WI38 (cell line): ENCODE measurements around the gene SLC4A1AP.
A peak's percentile ranks its signal among the peaks of the same experiment; 100 is the strongest.

ENCODE experiments used
- H3K4me3 ChIP-seq: 2 replicates; pipeline ENCODE4 v1.5.1; 2011; ENCODE audit warnings: low read depth, mild to moderate bottlenecking, control low read depth, low read length
- CTCF ChIP-seq: IDR thresholded peaks from 2 replicates; pipeline ENCODE4 v1.5.1; 2012; ENCODE audit warnings: low read depth, mild to moderate bottlenecking, control low read depth, low read length

SLC4A1AP gene

GRCh38 chr2:27653397-27653796, 10.3 kb upstream of the SLC4A1AP start:
- no peak overlapping the region for H3K4me3 ChIP-seq
- no peak for TF ChIP-seq CTCF

GRCh38 chr2:27655155-27655951, 8.3 kb upstream of the SLC4A1AP start:
- H3K4me3 ChIP-seq = no peak overlapping the region
- TF ChIP-seq CTCF = no peak

- TF ChIP-seq CTCF = no peak
- no peak overlapping the region for H3K4me3 ChIP-seq
Observed at GRCh38 chr2:27661371-27661770, 2.3 kb upstream of the SLC4A1AP start.

GRCh38 chr2:27664154-27664574, 475 bp downstream of the SLC4A1AP start:
- TF ChIP-seq CTCF = no peak
- H3K4me3 ChIP-seq = peak overlapping the region; percentile 96

- H3K4me3 ChIP-seq = peak overlapping the region; percentile 96
- TF ChIP-seq CTCF = no peak
Observed at GRCh38 chr2:27664622-27665363, 1.1 kb downstream of the SLC4A1AP start.

GRCh38 chr2:27667446-27667845, 3.8 kb downstream of the SLC4A1AP start:
- no peak overlapping the region for H3K4me3 ChIP-seq
- TF ChIP-seq CTCF = no peak

GRCh38 chr2:27671235-27671634, 7.5 kb downstream of the SLC4A1AP start:
- H3K4me3 ChIP-seq = no peak overlapping the region
- TF ChIP-seq CTCF = no peak
